Skeletal muscle satellite cell (primary cell): Measurements from ENCODE around the gene NDUFA7.

Experiments used
- H3K27me3 ChIP-seq: 2 replicates; pipeline ENCODE4 v1.7.0; 2013; ENCODE audit warnings: low read length; ENCODE audit not compliant: control insufficient read depth, insufficient read depth
- H3K36me3 ChIP-seq: 2 replicates; pipeline ENCODE4 v1.7.0; 2013; ENCODE audit warnings: mild to moderate bottlenecking, control low read depth, low read length; ENCODE audit not compliant: insufficient read depth
- H3K4me1 ChIP-seq: 2 replicates; pipeline ENCODE4 v1.7.0; 2013; ENCODE audit warnings: low read length; ENCODE audit not compliant: control insufficient read depth, insufficient read depth
- H3K4me2 ChIP-seq: 2 replicates; pipeline ENCODE4 v1.7.0; 2013; ENCODE audit warnings: mild to moderate bottlenecking, low read length
- H3K4me3 ChIP-seq: 2 replicates; pipeline ENCODE4 v1.7.0; 2013; ENCODE audit warnings: low read length
- H3K9ac ChIP-seq: 2 replicates; pipeline ENCODE4 v1.7.0; 2013; ENCODE audit warnings: mild to moderate bottlenecking, low read depth, low read length, moderate library complexity
- H3K9me3 ChIP-seq: replicated peaks from 2 replicates; pipeline ENCODE4 v1.7.0; 2013; ENCODE audit warnings: mild to moderate bottlenecking, control low read depth, low read length

Gene NDUFA7

DNA sequence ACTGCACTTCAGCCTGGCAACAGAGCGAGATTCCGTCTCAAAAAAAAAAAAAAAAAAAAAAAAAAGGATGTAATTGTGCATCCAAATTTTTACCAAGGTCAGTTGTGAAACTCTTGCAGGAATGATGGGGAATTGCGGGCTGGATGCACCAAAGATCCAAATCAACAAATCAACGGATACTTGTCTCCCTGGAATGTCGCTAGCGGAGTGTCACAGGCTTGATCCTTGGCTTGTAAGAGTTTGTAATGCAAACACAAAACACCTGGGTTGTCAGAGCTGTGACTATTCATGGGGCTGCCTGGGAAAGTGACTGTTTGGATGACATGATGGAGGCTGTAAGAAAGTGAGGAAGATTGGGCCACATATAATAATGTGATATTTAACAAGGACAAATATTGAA, 17.7 kb upstream of the NDUFA7 start:
- H3K9me3 ChIP-seq = no peaks in the 10 kb centered on the region
- no peaks in the 10 kb centered on the region for H3K36me3 ChIP-seq
- peaks cover 36% of the 10 kb centered on the region for H3K27me3 ChIP-seq

DNA sequence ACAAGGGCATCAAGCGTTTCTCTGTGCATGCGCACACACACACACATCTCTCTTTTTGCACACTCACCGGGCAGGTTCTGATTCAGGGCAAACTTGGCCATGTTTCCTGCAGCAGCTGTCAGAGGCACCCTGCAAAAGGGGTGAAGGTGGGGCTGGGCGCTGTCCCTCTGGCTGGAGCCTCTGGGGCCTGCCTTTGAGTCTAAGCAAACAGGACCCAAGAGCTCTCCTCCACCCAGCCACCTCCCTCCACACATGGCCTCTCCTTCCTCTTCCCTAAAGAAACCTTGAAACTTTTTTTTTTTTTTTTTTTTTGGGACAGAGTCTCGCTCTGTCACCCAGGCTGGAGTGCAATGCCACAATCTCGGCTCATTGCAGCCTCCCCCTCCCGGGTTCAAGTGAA, 16.6 kb upstream of the NDUFA7 start:
- Histone ChIP-seq H3K9ac (no peak overlapping the region), H3K27me3 (peaks cover 41% of the 10 kb centered on the region), H3K4me1 (peaks cover 4% of the 10 kb centered on the region), H3K9me3 (no peaks in the 10 kb centered on the region), H3K36me3 (no peaks in the 10 kb centered on the region), H3K4me2 (no peak overlapping the region), H3K4me3 (no peak overlapping the region)

More for the DNA sequence above, 17.7 kb upstream of the NDUFA7 start:
- H3K9ac ChIP-seq = no peak overlapping the region
- H3K4me3 ChIP-seq = no peak overlapping the region
- H3K4me1 ChIP-seq = peaks cover 7% of the 10 kb centered on the region
- H3K4me2 ChIP-seq = no peak overlapping the region

DNA sequence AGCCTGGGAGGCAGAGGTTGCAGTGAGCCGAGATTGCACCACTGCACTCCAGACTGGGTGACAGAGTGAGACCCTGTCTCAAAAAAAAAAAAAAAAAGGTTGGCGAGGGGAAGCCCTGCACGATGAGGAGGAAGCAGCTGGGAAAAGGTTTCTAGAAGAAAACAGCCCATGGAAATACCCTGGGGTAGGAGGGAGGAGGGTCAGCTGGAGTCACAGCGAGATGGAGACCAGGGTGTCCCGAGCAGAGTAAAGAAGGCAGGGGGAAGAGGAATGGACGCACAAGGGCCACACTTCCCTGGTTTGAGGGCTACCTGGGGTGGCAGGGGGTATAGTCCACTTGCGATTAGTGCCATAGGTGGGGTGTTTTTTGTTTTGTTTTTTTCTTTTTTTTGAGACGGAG, 15.5 kb upstream of the NDUFA7 start:
- peaks cover 38% of the 10 kb centered on the region for H3K27me3 ChIP-seq

DNA sequence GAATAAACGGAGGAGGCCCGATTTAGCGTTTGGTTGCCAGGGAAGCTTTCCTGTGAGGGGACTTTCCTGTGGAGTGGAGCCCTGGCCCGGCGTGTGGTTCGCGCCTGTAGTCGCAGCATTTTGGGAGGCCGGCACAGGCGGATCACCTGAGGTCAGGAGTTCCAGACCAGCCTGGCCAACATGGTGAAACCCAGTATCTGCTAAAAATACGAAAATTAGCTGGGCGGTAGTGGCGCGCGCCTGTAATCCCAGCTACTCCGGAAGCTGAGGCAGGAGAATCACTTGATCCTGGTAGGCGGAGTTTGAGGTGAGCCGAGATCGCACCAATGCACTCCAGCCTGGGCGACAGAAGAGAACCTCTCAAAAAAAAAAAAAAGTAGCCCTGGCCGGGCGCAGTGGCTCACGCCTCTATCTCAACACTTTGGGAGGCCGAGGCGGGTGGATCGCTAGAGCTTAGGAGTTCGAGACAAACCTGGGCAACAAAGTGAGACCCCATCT, 14.9 kb upstream of the NDUFA7 start:
- Histone ChIP-seq H3K27me3 (peaks cover 38% of the 10 kb centered on the region), H3K36me3 (no peaks in the 10 kb centered on the region), H3K9me3 (no peaks in the 10 kb centered on the region), H3K4me2 (no peak overlapping the region), H3K4me3 (no peak overlapping the region), H3K4me1 (peaks cover 4% of the 10 kb centered on the region), H3K9ac (no peak overlapping the region)

More for the DNA sequence above, 15.5 kb upstream of the NDUFA7 start:
- Histone ChIP-seq H3K36me3 (no peaks in the 10 kb centered on the region), H3K4me1 (peaks cover 4% of the 10 kb centered on the region), H3K4me3 (no peak overlapping the region), H3K4me2 (no peak overlapping the region), H3K9ac (no peak overlapping the region), H3K9me3 (no peaks in the 10 kb centered on the region)

DNA sequence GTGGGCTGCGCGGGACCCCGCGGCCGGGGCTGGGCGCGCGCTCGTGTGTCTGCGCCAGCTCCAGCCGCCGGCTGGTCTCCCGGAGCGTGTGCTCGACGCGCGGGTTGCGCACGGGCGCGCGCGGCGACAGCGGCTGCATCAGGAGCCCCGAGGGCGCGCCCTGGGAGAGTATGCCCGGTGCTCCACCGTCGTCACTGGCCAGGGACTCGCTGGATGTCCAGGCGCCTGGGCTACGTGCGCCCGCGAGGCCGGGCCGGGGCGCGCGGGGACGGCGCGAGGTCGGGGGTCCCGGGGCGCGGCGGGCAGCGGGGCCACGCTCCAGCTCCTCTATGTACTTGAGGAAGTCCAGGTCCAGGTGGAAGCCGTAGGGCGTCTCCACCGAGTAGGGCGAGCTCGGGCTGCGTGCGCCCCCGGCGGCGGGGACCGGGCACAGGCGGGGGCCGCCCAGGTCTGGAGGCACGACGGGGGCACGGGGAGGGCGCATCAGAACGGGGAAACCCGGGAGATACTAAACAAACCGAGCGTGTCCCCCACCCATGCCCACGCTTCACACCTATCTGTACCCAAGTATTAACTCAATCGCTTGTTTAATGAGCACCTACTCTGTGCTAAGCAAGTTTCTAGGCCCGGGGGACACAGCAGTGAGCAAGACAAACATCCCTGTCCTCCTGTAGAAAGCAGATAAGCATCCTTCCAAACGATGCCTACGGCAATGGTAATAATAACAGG, 14.3 kb upstream of the NDUFA7 start:
- H3K36me3 ChIP-seq = no peaks in the 10 kb centered on the region
- peak overlapping the region; percentile 81 for H3K4me2 ChIP-seq
- peaks cover 33% of the 10 kb centered on the region for H3K27me3 ChIP-seq
- H3K4me3 ChIP-seq = peak overlapping the region; percentile 62
- no peak overlapping the region for H3K9ac ChIP-seq
- no peaks in the 10 kb centered on the region for H3K9me3 ChIP-seq
- H3K4me1 ChIP-seq = peaks cover 4% of the 10 kb centered on the region

DNA sequence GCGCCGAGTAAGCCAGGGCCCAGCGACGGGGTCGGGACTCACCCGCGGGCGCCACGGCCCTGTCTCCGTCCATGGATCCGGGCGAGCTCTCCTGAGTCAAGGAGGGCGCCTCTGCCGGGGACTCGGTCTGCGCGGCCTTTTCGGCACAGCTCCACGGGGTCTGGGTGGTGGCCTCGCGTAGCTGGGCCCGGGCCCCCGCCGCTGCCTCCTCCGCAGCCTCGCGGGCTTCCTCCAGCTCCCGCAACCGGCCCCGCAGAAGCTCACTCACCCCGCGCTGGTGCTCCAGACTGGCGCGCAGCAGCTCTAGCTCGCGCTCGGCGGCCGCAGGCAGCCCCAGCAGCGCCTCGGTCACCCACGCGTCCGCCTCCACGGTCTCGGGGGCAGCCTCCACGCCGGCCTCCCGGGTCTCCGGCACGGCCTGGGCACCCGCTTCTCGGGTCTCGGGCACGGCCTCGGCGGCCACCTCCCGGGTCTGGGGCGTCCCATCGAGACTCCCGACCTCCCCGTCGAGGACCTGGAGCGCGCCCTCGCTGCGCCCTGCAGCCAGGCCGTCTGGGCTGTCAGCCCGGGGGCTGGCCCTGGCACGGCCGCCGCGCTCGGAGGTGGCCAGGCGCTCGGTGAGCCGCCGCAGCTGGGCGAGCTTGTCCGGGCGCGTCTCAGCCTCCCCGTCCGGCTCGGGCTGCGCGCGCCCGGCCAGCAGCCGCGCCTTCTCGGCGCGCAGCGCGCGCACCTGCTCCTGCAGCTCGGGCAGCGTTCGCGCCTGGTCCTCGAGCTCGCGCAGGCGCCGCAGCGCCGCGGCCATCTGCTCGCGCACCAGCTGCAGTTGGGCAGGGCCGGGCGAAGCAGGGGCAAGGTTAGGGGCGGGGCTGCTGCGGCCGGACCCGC, 13.5 kb upstream of the NDUFA7 start:
- Histone ChIP-seq H3K9me3 (no peaks in the 10 kb centered on the region), H3K9ac (no peak overlapping the region), H3K36me3 (no peaks in the 10 kb centered on the region), H3K4me2 (peak overlapping the region; percentile 81), H3K4me1 (peaks cover 4% of the 10 kb centered on the region), H3K27me3 (peaks cover 30% of the 10 kb centered on the region), H3K4me3 (peak overlapping the region; percentile 62)

DNA sequence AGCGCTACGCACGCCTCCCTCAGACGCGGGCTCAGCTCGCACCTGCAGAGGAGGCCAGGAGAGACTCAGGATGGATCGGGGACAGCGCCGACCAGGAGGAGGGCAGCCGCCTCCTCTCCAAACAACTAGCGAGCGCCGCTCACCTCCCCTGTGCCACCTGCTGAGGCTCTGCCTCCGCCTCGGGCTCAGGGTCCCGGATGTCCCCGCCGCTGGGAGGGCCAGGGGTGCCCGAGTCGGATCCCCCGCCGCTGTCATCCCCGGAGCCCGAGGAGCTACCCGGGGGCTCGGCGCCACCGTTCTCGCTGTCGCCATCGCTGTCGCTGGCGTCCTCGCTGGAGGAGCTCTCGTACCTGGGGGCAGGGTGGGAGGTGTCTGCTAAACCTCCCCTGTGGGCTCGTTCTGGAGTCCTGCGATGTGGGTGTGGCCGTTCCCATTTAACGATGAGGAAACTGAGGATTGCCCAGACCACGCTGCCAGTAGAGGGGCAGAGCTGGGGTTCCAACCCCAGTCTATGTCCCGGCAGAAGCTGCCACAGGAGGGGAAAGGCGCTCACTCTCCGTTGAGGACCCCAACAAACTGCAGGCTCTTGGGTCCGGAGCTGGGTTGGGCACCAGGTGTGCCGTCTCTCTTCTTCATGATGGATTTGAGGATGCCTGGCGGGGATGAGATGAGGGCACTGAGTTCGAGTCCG, 12.7 kb upstream of the NDUFA7 start:
- no peaks in the 10 kb centered on the region for H3K36me3 ChIP-seq
- H3K4me1 ChIP-seq = peaks cover 4% of the 10 kb centered on the region
- H3K9ac ChIP-seq = no peak overlapping the region
- peaks cover 27% of the 10 kb centered on the region for H3K27me3 ChIP-seq
- no peaks in the 10 kb centered on the region for H3K9me3 ChIP-seq
- H3K4me2 ChIP-seq = no peak overlapping the region
- no peak overlapping the region for H3K4me3 ChIP-seq

DNA sequence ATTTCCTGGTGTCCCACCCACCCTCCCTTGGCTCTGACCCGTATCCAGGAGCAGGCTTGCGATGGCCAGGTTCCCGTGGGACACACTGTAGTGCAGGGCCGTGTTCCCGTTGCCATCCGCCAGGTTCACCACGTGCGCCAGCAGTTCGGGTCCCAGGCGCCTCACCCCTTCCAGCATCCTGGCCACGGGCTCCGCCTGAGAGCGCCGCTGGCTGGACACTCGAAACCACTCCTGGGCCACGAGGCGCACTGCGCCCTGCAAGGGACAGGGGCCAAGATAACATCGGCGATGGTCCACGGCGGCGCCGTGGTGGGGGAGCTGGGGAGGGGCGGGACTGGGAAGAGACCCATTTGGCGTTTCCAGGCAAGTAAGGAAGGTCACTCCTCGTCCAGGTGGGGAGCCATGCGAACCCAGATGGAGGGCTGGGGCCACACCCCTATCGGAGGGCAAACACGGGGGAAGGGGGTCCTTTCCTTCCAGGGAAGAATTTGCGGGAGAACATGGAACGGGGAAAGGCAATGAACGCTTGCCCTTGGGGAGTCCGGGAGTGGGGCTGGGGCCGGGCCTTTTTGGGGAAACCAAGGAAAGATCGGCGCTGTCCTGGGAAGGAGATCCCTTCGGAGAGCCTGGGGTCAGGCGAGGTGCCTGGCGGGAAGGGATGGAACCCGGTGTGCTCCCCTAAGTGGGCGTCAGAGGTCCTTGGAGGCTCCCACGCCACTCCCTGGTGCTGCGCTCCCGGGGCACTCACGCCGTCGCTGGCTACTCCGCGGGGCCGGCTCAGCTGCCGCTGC, 12.0 kb upstream of the NDUFA7 start:
- no peak overlapping the region for H3K4me2 ChIP-seq
- H3K9ac ChIP-seq = no peak overlapping the region
- no peaks in the 10 kb centered on the region for H3K9me3 ChIP-seq
- no peaks in the 10 kb centered on the region for H3K36me3 ChIP-seq
- peaks cover 25% of the 10 kb centered on the region for H3K27me3 ChIP-seq
- peaks cover 4% of the 10 kb centered on the region for H3K4me1 ChIP-seq
- H3K4me3 ChIP-seq = no peak overlapping the region

DNA sequence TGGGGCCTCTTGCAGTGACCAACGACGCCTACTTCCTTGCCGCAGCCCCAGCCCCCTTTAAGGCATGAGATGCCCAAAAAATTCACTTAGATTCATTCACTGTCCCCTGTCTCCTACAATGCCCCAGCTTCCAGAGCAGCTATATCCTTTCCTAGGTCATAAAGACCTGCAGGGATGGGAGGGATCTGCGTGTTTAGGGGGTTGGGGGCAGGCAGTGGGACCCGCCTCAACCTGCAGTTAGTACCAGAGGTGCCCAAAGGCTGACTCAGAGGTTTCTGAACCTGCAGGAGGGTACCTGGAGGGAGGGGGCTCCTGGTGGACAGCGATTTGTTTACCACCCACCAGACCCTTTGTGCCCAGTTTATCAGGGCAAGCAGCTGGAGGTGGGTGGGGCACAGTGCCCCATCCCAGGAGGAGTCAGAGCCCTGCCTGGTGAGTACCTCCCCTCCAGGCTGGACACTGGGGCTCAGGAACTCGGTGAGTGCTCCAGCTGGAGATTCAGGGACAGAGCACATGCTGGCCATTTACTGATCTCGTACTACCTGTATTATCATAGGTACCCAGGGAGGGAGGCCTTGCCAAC, 10.2 kb upstream of the NDUFA7 start:
- peaks cover 4% of the 10 kb centered on the region for H3K4me1 ChIP-seq
- H3K9ac ChIP-seq = no peak overlapping the region
- no peaks in the 10 kb centered on the region for H3K36me3 ChIP-seq
- no peaks in the 10 kb centered on the region for H3K9me3 ChIP-seq
- no peak overlapping the region for H3K4me3 ChIP-seq
- H3K4me2 ChIP-seq = no peak overlapping the region
- H3K27me3 ChIP-seq = peaks cover 25% of the 10 kb centered on the region

DNA sequence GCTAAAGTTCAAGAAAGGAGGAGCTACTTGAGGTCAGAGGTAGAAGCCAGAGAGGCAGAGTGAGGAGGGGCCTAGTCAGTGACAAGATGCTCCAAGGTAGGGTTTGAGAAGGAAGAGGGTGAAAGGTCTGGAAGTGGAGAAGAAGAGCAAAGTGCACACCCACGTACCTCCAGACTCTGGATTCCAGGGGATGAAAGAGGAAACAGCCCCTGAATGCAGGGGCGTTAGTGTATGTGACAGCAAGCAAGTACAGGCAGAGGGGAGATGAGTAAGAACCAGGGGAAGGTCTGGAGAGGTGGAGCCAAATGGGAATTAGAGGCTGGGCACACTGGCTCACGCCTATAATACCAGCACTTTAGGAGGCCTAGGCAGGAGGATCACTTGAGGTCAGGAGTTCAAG, 8.8 kb upstream of the NDUFA7 start:
- no peak overlapping the region for H3K4me3 ChIP-seq
- H3K36me3 ChIP-seq = no peaks in the 10 kb centered on the region
- no peak overlapping the region for H3K4me2 ChIP-seq
- peaks cover 19% of the 10 kb centered on the region for H3K27me3 ChIP-seq
- no peaks in the 10 kb centered on the region for H3K4me1 ChIP-seq
- no peaks in the 10 kb centered on the region for H3K9me3 ChIP-seq
- H3K9ac ChIP-seq = no peak overlapping the region
